GM12878 (cell line): Measurements from ENCODE around the gene PAPPA. TPM values are rescaled to one million over a fixed set of nuclear protein-coding genes. Genes with fewer than 3 reads are reported as not detected.

Experiments used
- ATAC-seq: fragments of 200-7000 bp; cut with Tn5 transposase; 3 replicates; pipeline ENCODE4 v1.9.1; 2020; ENCODE audit warnings: mild to moderate bottlenecking, moderate library complexity
- BruUV-seq: library from RNA; stranded (reverse); fragments of 400-500 nt; replicated peaks from 2 replicates; lab custom pipeline; 2021; lab: Mats Ljungman, UMichigan
- CTCF ChIA-PET: fragments of 300-600 bp; sonication (Branson Sonifier 250); formaldehyde crosslinking; extraction: SDS; loops from one replicate; lab custom pipeline; 2021; ENCODE audit warnings: inconsistent platforms; lab: Yijun Ruan, JAX
- POLR2A ChIA-PET: fragments of 350-600 bp; formaldehyde crosslinking; extraction: SDS; loops from one replicate; lab custom pipeline; 2021; ENCODE audit warnings: inconsistent platforms; lab: Charles Lee
- RAD21 ChIA-PET: fragments of 300-600 bp; sonication (Branson Sonifier 250); formaldehyde crosslinking; loops from one replicate; lab custom pipeline; 2023; ENCODE audit warnings: antibody characterized with exemption; ENCODE audit not compliant: unreplicated experiment; lab: Charles Lee
- SMC1A ChIA-PET: fragments of 300-600 bp; sonication (Branson Sonifier 250); formaldehyde crosslinking; loops from one replicate; lab custom pipeline; 2023; ENCODE audit not compliant: unreplicated experiment, uncharacterized antibody; lab: Charles Lee
- DNase-seq: peaks from one replicate; pipeline ENCODE4 v3.0.0-alpha.2; 2011; ENCODE audit warnings: low read depth, low spot score
- FAIRE-seq: peaks from 3 replicates; lab custom pipeline; 2011; peaks lifted over from hg19 to GRCh38; lab: Jason Lieb, UNC
- H2AFZ ChIP-seq: 2 replicates; pipeline ENCODE4 v1.6.0; 2011; ENCODE audit warnings: low read depth, low read length, control low read depth; ENCODE audit not compliant: control insufficient read depth
- H3K27ac ChIP-seq: 2 replicates; pipeline ENCODE4 v1.5.1; 2011; ENCODE audit warnings: control low read depth; ENCODE audit not compliant: control insufficient read depth, insufficient read depth
- H3K27me3 ChIP-seq, 2 experiments: replicated peaks in 1 of 2; 2 replicates each; pipeline versions ENCODE4 v1.6.0 to v1.6.1; 2011; ENCODE audit warnings: low read length in 1 of 2; ENCODE audit not compliant: control insufficient read depth in 2 of 2, insufficient read depth in 2 of 2
- H3K36me3 ChIP-seq, 2 experiments: 2 replicates each; pipeline ENCODE4 v1.5.1; 2011; ENCODE audit warnings: low read length in 1 of 2; ENCODE audit not compliant: control insufficient read depth in 2 of 2, insufficient read depth in 2 of 2
- H3K4me1 ChIP-seq: 2 replicates; pipeline ENCODE4 v1.6.1; 2011; ENCODE audit warnings: mild to moderate bottlenecking, low read length, moderate library complexity, mixed read lengths; ENCODE audit not compliant: control insufficient read depth, insufficient read depth
- H3K4me2 ChIP-seq: 2 replicates; pipeline ENCODE4 v1.6.0; 2011; ENCODE audit warnings: control low read depth; ENCODE audit not compliant: control insufficient read depth, insufficient read depth
- H3K4me3 ChIP-seq: fragments of 200-600 bp; sonication (generic); 2 replicates; pipeline ENCODE4 v1.5.1; 2016
- H3K79me2 ChIP-seq: 2 replicates; pipeline ENCODE4 v1.6.0; 2011; ENCODE audit warnings: low read length; ENCODE audit not compliant: control insufficient read depth, insufficient read depth
- H3K9ac ChIP-seq: 2 replicates; pipeline ENCODE4 v1.8.0; 2011; ENCODE audit warnings: low read length, control low read depth, mixed read lengths; ENCODE audit not compliant: control insufficient read depth, insufficient read depth
- H3K9me3 ChIP-seq: replicated peaks from 3 replicates; pipeline ENCODE4 v1.5.1; 2011; ENCODE audit warnings: mild to moderate bottlenecking, low read length; ENCODE audit not compliant: control insufficient read depth, insufficient read depth
- H4K20me1 ChIP-seq: 2 replicates; pipeline ENCODE4 v1.6.0; 2011; ENCODE audit not compliant: control insufficient read depth, insufficient read depth
- EZH2 ChIP-seq: IDR thresholded peaks from 2 replicates; pipeline ENCODE4 v1.6.1; 2012; ENCODE audit warnings: low read depth, mild to moderate bottlenecking, control low read depth, inconsistent platforms, low read length, borderline replicate concordance; ENCODE audit not compliant: control insufficient read depth
- FOXM1 ChIP-seq: IDR thresholded peaks from 2 replicates; pipeline ENCODE4 v1.6.1; 2012; ENCODE audit warnings: low read depth, mild to moderate bottlenecking, inconsistent platforms, low read length, moderate library complexity
- HDAC6 ChIP-seq: fragments of 200-600 bp; sonication (generic); IDR thresholded peaks from one replicate; pipeline ENCODE4 v1.8.0; 2017; ENCODE audit warnings: antibody characterized with exemption; ENCODE audit not compliant: unreplicated experiment
- JUNB ChIP-seq: IDR thresholded peaks from 2 replicates; pipeline ENCODE4 v1.6.1; 2016; ENCODE audit warnings: antibody characterized with exemption, mild to moderate bottlenecking
- JUND ChIP-seq: IDR thresholded peaks from 2 replicates; pipeline ENCODE4 v1.6.1; 2012; ENCODE audit warnings: low read depth, mild to moderate bottlenecking, low read length, improper control_type of control experiment, moderate library complexity
- KDM1A ChIP-seq: fragments of 200-600 bp; sonication (generic); IDR thresholded peaks from 2 replicates; pipeline ENCODE4 v1.6.1; 2016; ENCODE audit warnings: borderline replicate concordance
- MTA2 ChIP-seq: fragments of 450-650 bp; IDR thresholded peaks from 2 replicates; pipeline ENCODE4 v1.6.1; 2016; ENCODE audit warnings: low read depth, mild to moderate bottlenecking, moderate library complexity
- NR2C1 ChIP-seq: fragments of 450-650 bp; IDR thresholded peaks from 2 replicates; pipeline ENCODE4 v1.6.1; 2017; ENCODE audit warnings: antibody characterized with exemption, mild to moderate bottlenecking, moderate library complexity
- NR2C2 ChIP-seq: IDR thresholded peaks from 2 replicates; pipeline ENCODE4 v1.6.1; 2011; ENCODE audit warnings: borderline replicate concordance, low read depth; ENCODE audit not compliant: control insufficient read depth, insufficient read length
- NR2F1 ChIP-seq: fragments of 450-650 bp; conservative IDR thresholded peaks from 2 replicates; pipeline ENCODE4 v1.6.1; 2017; ENCODE audit warnings: mild to moderate bottlenecking
- RB1 ChIP-seq: fragments of 450-650 bp; formaldehyde crosslinking; IDR thresholded peaks from 2 replicates; pipeline ENCODE4 v1.6.1; 2017; ENCODE audit warnings: mild to moderate bottlenecking, borderline replicate concordance
- SMAD5 ChIP-seq: IDR thresholded peaks from 2 replicates; pipeline ENCODE4 v1.6.1; 2016; ENCODE audit warnings: antibody characterized with exemption, low read depth
- TCF7 ChIP-seq: IDR thresholded peaks from 2 replicates; pipeline ENCODE4 v1.6.1; 2014; ENCODE audit warnings: antibody characterized with exemption, borderline replicate concordance
- USF2 ChIP-seq: IDR thresholded peaks from 2 replicates; pipeline ENCODE4 v1.6.1; 2011; ENCODE audit warnings: low read depth, low read length, improper control_type of control experiment, borderline replicate concordance
- WRNIP1 ChIP-seq: IDR thresholded peaks from 2 replicates; pipeline ENCODE4 v1.6.1; 2011; ENCODE audit warnings: low read depth, low read length, improper control_type of control experiment, borderline replicate concordance
- ZBTB4 ChIP-seq: fragments of 450-650 bp; formaldehyde crosslinking; IDR thresholded peaks from 2 replicates; pipeline ENCODE4 v1.4.0; 2022; ENCODE audit warnings: mild to moderate bottlenecking, moderate library complexity
- WGBS: methylation state at CpG from one replicate; pipeline ENCODE4 v1.1.6; 2016; ENCODE audit warnings: low lambda C conversion rate; ENCODE audit not compliant: insufficient replicate concordance, insufficient coverage; ENCODE audit errors: missing lambda C conversion rate; 5-methylcytosine and 5-hydroxymethylcytosine counted together
- in situ Hi-C: fragments of 300-500 bp; cut with MboI; formaldehyde crosslinking; loops from 9 replicates; pipeline ENCODE4 v1.14.3; 2018; ENCODE audit warnings: mixed read lengths
- intact Hi-C: fragments of 100-400 bp; cut with micrococcal nuclease; formaldehyde crosslinking; loops from one replicate; pipeline ENCODE4 v1.14.2; 2022; ENCODE audit not compliant: unreplicated experiment
- polyA plus RNA-seq, 11 experiments: library from polyadenylated mRNA; depleted of rRNA in 4 of 11; unstranded in 6 of 11; stranded (reverse) in 5 of 11; fragments of >200 nt; fragmentation: Nextera tagmentation in 4 of 11; fragmentation: Illumina TruSeq in 1 of 11; extraction: Ambion mirVana in 4 of 11; extraction: Trizol in 1 of 11; gene quantifications; 1 replicate in 1 of 11; 2 replicates in 10 of 11; pipeline versions ENCODE4 v1.2.1 to v1.2.3, GENCODE V29; 2011 to 2016; ENCODE audit warnings: inconsistent platforms in 2 of 11, missing spikeins in 2 of 11, low read depth in 1 of 11
- total RNA-seq, 4 experiments: library from RNA; depleted of rRNA in 3 of 4; stranded (reverse); fragments of >200 nt in 3 of 4; fragmentation: Illumina TruSeq in 1 of 4; extraction: Trizol in 1 of 4; gene quantifications; 2 replicates each; pipeline versions ENCODE4 v1.2.1 to v1.2.3, GENCODE V29; 2013 to 2021

Gene PAPPA
- total and polyA plus RNA-seq, 10 of the 15 experiments (the other 5 are each of a cell fraction or from before 2014, with no cell fraction given): under 0.01 to 0.19 (median 0.02) TPM; not detected in 4

- no peak overlapping the region for H3K4me3 ChIP-seq
- no peaks in the 10 kb centered on the region for H3K9me3 ChIP-seq
- ChIA-PET RAD21 (no interaction called here), CTCF (interaction anchor here (1.4 kb wide), 1 partner anchor 9 kb away, joined by 4 read pairs; no protein-coding TSS in a partner anchor)
- no peak overlapping the region for H3K27ac ChIP-seq
- no peak for TF ChIP-seq KDM1A
- no peak for TF ChIP-seq SMAD5
- TF ChIP-seq TCF7: no peak
- TF ChIP-seq EZH2: no peak
- no peak for TF ChIP-seq NR2C2
- no peak for TF ChIP-seq FOXM1
- no peak for TF ChIP-seq RB1
- TF ChIP-seq HDAC6: no peak
- TF ChIP-seq NR2F1: no peak
- no peak for TF ChIP-seq USF2
- TF ChIP-seq JUNB: no peak
- no peak for TF ChIP-seq ZBTB4
- TF ChIP-seq NR2C1: no peak
- no peak for TF ChIP-seq WRNIP1
- TF ChIP-seq JUND: no peak
- no peak for TF ChIP-seq MTA2
- TF ChIP-seq, all 136 proteins: peak for 0
- Histone ChIP-seq H3K9ac (no peak overlapping the region), H3K27me3 (no peaks in the 10 kb centered on the region; a peak in 1 of 4 replicates), H3K4me2 (no peak overlapping the region), H3K4me1 (no peaks in the 10 kb centered on the region), H3K36me3 (no peaks in the 10 kb centered on the region), H2AFZ (no peak overlapping the region), H3K79me2 (no peaks in the 10 kb centered on the region), H4K20me1 (no peaks in the 10 kb centered on the region)
- WGBS: 28% methylated on average over 2 of the region's 2 CpGs
- ATAC-seq: no peak
- ChIA-PET SMC1A (no interaction called here), POLR2A (no interaction called here)
- no peak for DNase-seq
- intact Hi-C loops: loop anchor here (10.0 kb wide), 2 partner anchors 64 to 294 kb away; no protein-coding TSS in a partner anchor
- in situ Hi-C loops: no loop called here
- no TSS peak for BruUV-seq
- no peak for FAIRE-seq
Observed at GRCh38 chr9:116260531-116260930, 106.9 kb downstream of the PAPPA start.
